ENCODE measurements around the gene GTF3C4.

- no peak for TF ChIP-seq HOMEZ (CRISPR knock-in tag; IDR thresholded peaks at IDR 0.05; ENCODE audit: low read depth)
- TF ChIP-seq MAFF (IDR thresholded peaks at IDR 0.05; ENCODE audit: low read depth, low read length): no peak
- no peak for TF ChIP-seq IRF9 (CRISPR knock-in tag; IDR thresholded peaks at IDR 0.05; ENCODE audit: borderline replicate concordance)
- no peak for TF ChIP-seq ZBTB43 (CRISPR knock-in tag; conservative IDR thresholded peaks at IDR 0.05)
- TF ChIP-seq USF2 (IDR thresholded peaks at IDR 0.05; ENCODE audit: low read depth, low read length): no peak
- TF ChIP-seq USF2 (CRISPR knock-in tag; IDR thresholded peaks at IDR 0.05; ENCODE audit: borderline replicate concordance): no peak
These were observed 956 bp upstream of the GTF3C4 start for GRCh38 chr9:132669319-132669697.
